ENCODE results near the gene VWA2. TPM values are rescaled to one million over a fixed set of nuclear protein-coding genes. Genes with fewer than 3 reads are reported as not detected.

VWA2 gene
- total RNA-seq, 2 donors from 2014 or later, result 1.1 to 1.5 TPM

GRCh38 chr10:114288424-114289095 lies 49.5 kb downstream of the VWA2 start:
- ATAC-seq (no peak), DNase-seq (no peak)

GRCh38 chr10:114289096-114289436 lies 50.0 kb downstream of the VWA2 start:
- DNase-seq, result no peak
- intact Hi-C loops (cut with DNase I, micrococcal nuclease), result no loop called here
- ATAC-seq, result no peak

More at GRCh38 chr10:114288424-114289095, 49.5 kb downstream of the VWA2 start:
- intact Hi-C loops (cut with DNase I, micrococcal nuclease), result no loop called here

GRCh38 chr10:114290038-114290437 lies 51.0 kb downstream of the VWA2 start:
- no peak for DNase-seq
- ATAC-seq, result no peak
- intact Hi-C loops (cut with DNase I, micrococcal nuclease), result no loop called here

GRCh38 chr10:114291076-114291475 lies 52.0 kb downstream of the VWA2 start:
- ATAC-seq (no peak), DNase-seq (no peak)
- intact Hi-C loops (cut with DNase I, micrococcal nuclease), result no loop called here

- no peak for ATAC-seq
- intact Hi-C loops (cut with DNase I, micrococcal nuclease), result no loop called here
These were observed 52.5 kb downstream of the VWA2 start for GRCh38 chr10:114291516-114291915.

GRCh38 chr10:114293075-114293474 lies 54.0 kb downstream of the VWA2 start:
- DNase-seq (no peak), ATAC-seq (no peak)
- intact Hi-C loops (cut with DNase I, micrococcal nuclease), result no loop called here

More at GRCh38 chr10:114291516-114291915, 52.5 kb downstream of the VWA2 start:
- no peak for DNase-seq

- intact Hi-C loops (cut with DNase I, micrococcal nuclease), result no loop called here
- ATAC-seq, result no peak
- no peak for DNase-seq
These were observed 55.5 kb downstream of the VWA2 start for GRCh38 chr10:114294549-114294948.

- DNase-seq (no peak), ATAC-seq (no peak)
- intact Hi-C loops (cut with DNase I, micrococcal nuclease), result no loop called here
These were observed 56.3 kb downstream of the VWA2 start for GRCh38 chr10:114295393-114295792.

GRCh38 chr10:114297136-114297705 lies 58.2 kb downstream of the VWA2 start:
- ATAC-seq (no peak), DNase-seq (no peak)
- intact Hi-C loops (cut with DNase I, micrococcal nuclease), result no loop called here

- DNase-seq (no peak), ATAC-seq (no peak)
- intact Hi-C loops (cut with DNase I, micrococcal nuclease), result loop anchor here in 1 of 2 donors (5.0 kb wide), 1 partner anchor 137 kb away; no protein-coding TSS in a partner anchor
These were observed 61.1 kb downstream of the VWA2 start for GRCh38 chr10:114300036-114300645.

- ATAC-seq (no peak), DNase-seq (no peak)
- intact Hi-C loops (cut with DNase I, micrococcal nuclease), result loop anchor here in 1 of 2 donors (5.0 kb wide), 1 partner anchor 136 kb away; no protein-coding TSS in a partner anchor
These were observed 62.1 kb downstream of the VWA2 start for GRCh38 chr10:114301177-114301576.

- ATAC-seq (no peak), DNase-seq (no peak)
- intact Hi-C loops (cut with DNase I, micrococcal nuclease), result loop anchor here in 1 of 2 donors (5.0 kb wide), 1 partner anchor 135 kb away; no protein-coding TSS in a partner anchor
These were observed 63.1 kb downstream of the VWA2 start for GRCh38 chr10:114301951-114302710.

GRCh38 chr10:114303556-114303955 lies 64.5 kb downstream of the VWA2 start:
- intact Hi-C loops (cut with DNase I, micrococcal nuclease), result loop anchor here in 1 of 2 donors (5.0 kb wide), 1 partner anchor 134 kb away; no protein-coding TSS in a partner anchor
- no peak for DNase-seq
- ATAC-seq, result no peak

- intact Hi-C loops (cut with DNase I, micrococcal nuclease), result loop anchor here in 1 of 2 donors (5.0 kb wide), 1 partner anchor 133 kb away; no protein-coding TSS in a partner anchor
- DNase-seq (peak; percentile 75 to 87), ATAC-seq (peak; percentile 89)
These were observed 65.0 kb downstream of the VWA2 start for GRCh38 chr10:114304017-114304570.

- ATAC-seq (peak; percentile 93), DNase-seq (peak; percentile 44 to 73)
- intact Hi-C loops (cut with DNase I, micrococcal nuclease), result loop anchor here in 1 of 2 donors (5.0 kb wide), 1 partner anchor 133 kb away; no protein-coding TSS in a partner anchor
These were observed 65.7 kb downstream of the VWA2 start for GRCh38 chr10:114304571-114305421.

- DNase-seq (no peak), ATAC-seq (no peak)
- intact Hi-C loops (cut with DNase I, micrococcal nuclease), result no loop called here
These were observed 66.5 kb downstream of the VWA2 start for GRCh38 chr10:114305521-114305925.

GRCh38 chr10:114306116-114306973 lies 67.3 kb downstream of the VWA2 start:
- DNase-seq (no peak), ATAC-seq (no peak)
- intact Hi-C loops (cut with DNase I, micrococcal nuclease), result no loop called here

Measured in left colon (tissue), 2 donors.